ENCODE data around the gene PPP6R3. TPM values are rescaled to one million over a fixed set of nuclear protein-coding genes. Genes with fewer than 3 reads are reported as not detected.

PPP6R3 gene
- total RNA-seq, 1 experiment from 2014 or later: 129 TPM

GRCh38 chr11:68532727-68533369 is 72.3 kb downstream of the PPP6R3 start:
- Histone ChIP-seq H3K27me3 (ENCODE audit: insufficient read depth, low read depth) (no peaks in the 10 kb centered on the region), H2AFZ (no peak overlapping the region), H3K36me3 (ENCODE audit: low read depth) (peaks cover 29% of the 10 kb centered on the region; the same call in 1 of the 2 replicates), H4K20me1 (ENCODE audit: insufficient read depth) (peaks cover 72% of the 10 kb centered on the region), H3K27ac (no peak overlapping the region), H3K79me2 (ENCODE audit: low read depth) (peaks cover 95% of the 10 kb centered on the region), H3F3A (ENCODE audit: insufficient read depth, low read depth) (peaks cover 20% of the 10 kb centered on the region; the same call in 1 of the 2 replicates), H3K9me3 (ENCODE audit: insufficient read depth, low read depth) (no peaks in the 10 kb centered on the region), H3K4me3 (no peak overlapping the region), H3K9me2 (ENCODE audit: insufficient read depth) (no peaks in the 10 kb centered on the region), H3K4me2 (no peak overlapping the region), H3K4me1 (replicated peaks; ENCODE audit: insufficient read depth) (no peaks in the 10 kb centered on the region)
- intact Hi-C loops (cut with micrococcal nuclease; ENCODE audit: unreplicated experiment): no loop called here
- DNase-seq: no peak
- no TSS peak for BruUV-seq (replicated peaks)
- ChIA-PET POLR2A (ENCODE audit: unreplicated experiment) (no interaction called here), CTCF (no interaction called here)
- TF ChIP-seq, protein P1, sequence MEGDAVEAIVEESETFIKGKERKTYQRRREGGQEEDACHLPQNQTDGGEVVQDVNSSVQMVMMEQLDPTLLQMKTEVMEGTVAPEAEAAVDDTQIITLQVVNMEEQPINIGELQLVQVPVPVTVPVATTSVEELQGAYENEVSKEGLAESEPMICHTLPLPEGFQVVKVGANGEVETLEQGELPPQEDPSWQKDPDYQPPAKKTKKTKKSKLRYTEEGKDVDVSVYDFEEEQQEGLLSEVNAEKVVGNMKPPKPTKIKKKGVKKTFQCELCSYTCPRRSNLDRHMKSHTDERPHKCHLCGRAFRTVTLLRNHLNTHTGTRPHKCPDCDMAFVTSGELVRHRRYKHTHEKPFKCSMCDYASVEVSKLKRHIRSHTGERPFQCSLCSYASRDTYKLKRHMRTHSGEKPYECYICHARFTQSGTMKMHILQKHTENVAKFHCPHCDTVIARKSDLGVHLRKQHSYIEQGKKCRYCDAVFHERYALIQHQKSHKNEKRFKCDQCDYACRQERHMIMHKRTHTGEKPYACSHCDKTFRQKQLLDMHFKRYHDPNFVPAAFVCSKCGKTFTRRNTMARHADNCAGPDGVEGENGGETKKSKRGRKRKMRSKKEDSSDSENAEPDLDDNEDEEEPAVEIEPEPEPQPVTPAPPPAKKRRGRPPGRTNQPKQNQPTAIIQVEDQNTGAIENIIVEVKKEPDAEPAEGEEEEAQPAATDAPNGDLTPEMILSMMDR (conservative IDR thresholded peaks at IDR 0.05): no peak
- TF ChIP-seq EZH2 (IDR thresholded peaks at IDR 0.05; ENCODE audit: low read depth): no peak

DNA sequence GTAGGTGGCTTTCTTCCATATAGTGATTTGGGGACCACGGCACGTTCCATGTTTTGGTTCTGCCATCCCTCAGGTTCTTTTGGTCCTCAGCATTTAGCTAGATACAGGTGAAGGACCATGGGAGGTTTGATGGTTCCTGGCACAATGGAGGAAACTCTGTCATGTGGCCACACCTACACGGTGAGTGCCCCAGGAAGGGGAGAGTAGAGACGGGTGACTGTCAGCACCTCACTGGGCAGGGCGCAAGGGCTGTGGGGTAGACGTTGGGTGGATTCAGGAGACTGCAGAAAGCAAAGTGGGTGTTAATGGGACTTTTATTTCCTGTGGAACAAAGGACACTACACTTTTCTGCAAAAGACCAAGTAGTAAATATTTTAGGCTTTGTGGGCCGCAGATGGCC is 73.4 kb downstream of the PPP6R3 start:
- H2AFZ ChIP-seq: no peak overlapping the region
- no peak for DNase-seq
- no peak overlapping the region for H3K4me2 ChIP-seq
- no peaks in the 10 kb centered on the region for H3K27me3 ChIP-seq (ENCODE audit: insufficient read depth, low read depth)
- CTCF ChIA-PET: no interaction called here
- H3F3A ChIP-seq (ENCODE audit: insufficient read depth, low read depth): peaks cover 20% of the 10 kb centered on the region; the same call in 1 of the 2 replicates
- POLR2A ChIA-PET (ENCODE audit: unreplicated experiment): no interaction called here
- no peak overlapping the region for H3K27ac ChIP-seq
- H3K9me2 ChIP-seq (ENCODE audit: insufficient read depth): no peaks in the 10 kb centered on the region
- H3K79me2 ChIP-seq (ENCODE audit: low read depth): peaks cover 95% of the 10 kb centered on the region
- intact Hi-C loops (cut with micrococcal nuclease; ENCODE audit: unreplicated experiment): no loop called here
- no TSS peak for BruUV-seq (replicated peaks)
- H3K36me3 ChIP-seq (ENCODE audit: low read depth): peaks cover 36% of the 10 kb centered on the region
- TF ChIP-seq, protein P1 (conservative IDR thresholded peaks at IDR 0.05): no peak
- no peak for TF ChIP-seq EZH2 (IDR thresholded peaks at IDR 0.05; ENCODE audit: low read depth)
- H4K20me1 ChIP-seq (ENCODE audit: insufficient read depth): peaks cover 78% of the 10 kb centered on the region
- no peaks in the 10 kb centered on the region for H3K9me3 ChIP-seq (ENCODE audit: insufficient read depth, low read depth)
- H3K4me3 ChIP-seq: no peak overlapping the region
- H3K4me1 ChIP-seq (replicated peaks; ENCODE audit: insufficient read depth): no peaks in the 10 kb centered on the region

GRCh38 chr11:68535098-68535497 is 74.5 kb downstream of the PPP6R3 start:
- Histone ChIP-seq H3K36me3 (ENCODE audit: low read depth) (peaks cover 29% of the 10 kb centered on the region), H3K4me2 (no peak overlapping the region), H3K9me3 (ENCODE audit: insufficient read depth, low read depth) (no peaks in the 10 kb centered on the region), H3K4me3 (no peak overlapping the region), H4K20me1 (ENCODE audit: insufficient read depth) (peaks cover 76% of the 10 kb centered on the region), H2AFZ (no peak overlapping the region), H3K9me2 (ENCODE audit: insufficient read depth) (no peaks in the 10 kb centered on the region), H3F3A (ENCODE audit: insufficient read depth, low read depth) (peaks cover 22% of the 10 kb centered on the region; the same call in 1 of the 2 replicates), H3K4me1 (replicated peaks; ENCODE audit: insufficient read depth) (no peaks in the 10 kb centered on the region), H3K79me2 (ENCODE audit: low read depth) (peaks cover 93% of the 10 kb centered on the region), H3K27ac (no peak overlapping the region), H3K27me3 (ENCODE audit: insufficient read depth, low read depth) (no peaks in the 10 kb centered on the region)
- no TSS peak for BruUV-seq (replicated peaks)
- CTCF ChIA-PET: no interaction called here
- DNase-seq: no peak
- intact Hi-C loops (cut with micrococcal nuclease; ENCODE audit: unreplicated experiment): no loop called here
- TF ChIP-seq EZH2 (IDR thresholded peaks at IDR 0.05; ENCODE audit: low read depth): no peak
- TF ChIP-seq, protein P1 (conservative IDR thresholded peaks at IDR 0.05): no peak
- POLR2A ChIA-PET (ENCODE audit: unreplicated experiment): no interaction called here
